Measurements from ENCODE around the gene LTBP1.

DNA sequence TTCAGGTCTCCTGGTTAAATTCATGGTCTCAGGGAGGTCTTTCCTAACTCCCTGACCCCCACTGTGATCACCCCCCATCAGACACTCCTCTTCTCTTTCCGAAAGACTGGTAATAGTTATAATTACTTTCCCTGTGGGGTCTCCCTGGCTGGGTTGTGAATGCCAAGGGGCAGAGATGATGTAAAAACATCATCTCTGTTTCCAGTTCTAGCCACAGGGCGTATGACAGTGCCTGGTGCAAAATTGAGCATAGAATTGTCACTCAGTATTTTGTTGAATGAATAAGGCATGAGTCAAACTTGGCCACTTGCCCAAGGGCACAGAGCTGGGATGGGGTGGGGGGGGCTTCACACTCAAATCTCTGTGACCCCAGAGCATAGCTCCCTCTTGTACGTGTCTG, 65.2 kb downstream of the LTBP1 start:
- TF ChIP-seq, protein P1, sequence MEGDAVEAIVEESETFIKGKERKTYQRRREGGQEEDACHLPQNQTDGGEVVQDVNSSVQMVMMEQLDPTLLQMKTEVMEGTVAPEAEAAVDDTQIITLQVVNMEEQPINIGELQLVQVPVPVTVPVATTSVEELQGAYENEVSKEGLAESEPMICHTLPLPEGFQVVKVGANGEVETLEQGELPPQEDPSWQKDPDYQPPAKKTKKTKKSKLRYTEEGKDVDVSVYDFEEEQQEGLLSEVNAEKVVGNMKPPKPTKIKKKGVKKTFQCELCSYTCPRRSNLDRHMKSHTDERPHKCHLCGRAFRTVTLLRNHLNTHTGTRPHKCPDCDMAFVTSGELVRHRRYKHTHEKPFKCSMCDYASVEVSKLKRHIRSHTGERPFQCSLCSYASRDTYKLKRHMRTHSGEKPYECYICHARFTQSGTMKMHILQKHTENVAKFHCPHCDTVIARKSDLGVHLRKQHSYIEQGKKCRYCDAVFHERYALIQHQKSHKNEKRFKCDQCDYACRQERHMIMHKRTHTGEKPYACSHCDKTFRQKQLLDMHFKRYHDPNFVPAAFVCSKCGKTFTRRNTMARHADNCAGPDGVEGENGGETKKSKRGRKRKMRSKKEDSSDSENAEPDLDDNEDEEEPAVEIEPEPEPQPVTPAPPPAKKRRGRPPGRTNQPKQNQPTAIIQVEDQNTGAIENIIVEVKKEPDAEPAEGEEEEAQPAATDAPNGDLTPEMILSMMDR (IDR thresholded peaks at IDR 0.05): no peak
- no peak for TF ChIP-seq POLR2A (IDR thresholded peaks at IDR 0.05)
